Measurements from ENCODE around the gene LDLRAD3.
A peak's percentile ranks its signal among the peaks of the same experiment; 100 is the strongest.

Gene LDLRAD3

GRCh38 chr11:36142439-36142838, 198.6 kb downstream of the LDLRAD3 start:
- CTCF ChIA-PET, result interaction anchor here (1.0 kb wide), 1 partner anchor 12 kb away, joined by 3 read pairs; no protein-coding TSS in a partner anchor
- no peak for DNase-seq (ENCODE audit: extremely low spot score)
- POLR2A ChIA-PET, result no interaction called here
- TF ChIP-seq ZNF384 (IDR thresholded peaks at IDR 0.05) (no peak), FOXM1 (IDR thresholded peaks at IDR 0.05; ENCODE audit: borderline replicate concordance) (no peak), NFRKB (IDR thresholded peaks at IDR 0.05) (no peak), CTBP1 (IDR thresholded peaks at IDR 0.05; ENCODE audit: borderline replicate concordance) (no peak), HDGF (IDR thresholded peaks at IDR 0.05; ENCODE audit: borderline replicate concordance) (no peak), L3MBTL2 (conservative IDR thresholded peaks at IDR 0.05) (no peak), SP1 (IDR thresholded peaks at IDR 0.05) (no peak), ELF4 (IDR thresholded peaks at IDR 0.05) (no peak), SUZ12 (IDR thresholded peaks at IDR 0.05) (no peak), LEF1 (IDR thresholded peaks at IDR 0.05; ENCODE audit: borderline replicate concordance) (no peak), PKNOX1 (IDR thresholded peaks at IDR 0.05) (no peak)

GRCh38 chr11:36142879-36143278, 199.0 kb downstream of the LDLRAD3 start:
- no peak for DNase-seq (ENCODE audit: extremely low spot score)
- ChIA-PET POLR2A (no interaction called here), CTCF (interaction anchor here (1.0 kb wide), 1 partner anchor 13 kb away, joined by 3 read pairs; no protein-coding TSS in a partner anchor)
- TF ChIP-seq FOXK2 (IDR thresholded peaks at IDR 0.05) (no peak), NFRKB (IDR thresholded peaks at IDR 0.05) (no peak), ARNT (IDR thresholded peaks at IDR 0.05) (no peak), TARDBP (IDR thresholded peaks at IDR 0.05) (no peak), HDGF (IDR thresholded peaks at IDR 0.05; ENCODE audit: borderline replicate concordance) (no peak), FOXA1 (IDR thresholded peaks at IDR 0.05) (no peak), PKNOX1 (IDR thresholded peaks at IDR 0.05) (no peak), L3MBTL2 (conservative IDR thresholded peaks at IDR 0.05) (no peak)

- no peak for DNase-seq (ENCODE audit: extremely low spot score)
- TF ChIP-seq NFRKB (IDR thresholded peaks at IDR 0.05), result no peak
- TF ChIP-seq ZNF384 (IDR thresholded peaks at IDR 0.05), result no peak
- POLR2A ChIA-PET, result no interaction called here
- CTCF ChIA-PET, result no interaction called here
These were observed 202.6 kb downstream of the LDLRAD3 start for GRCh38 chr11:36146437-36146836.

GRCh38 chr11:36147491-36147890, 203.6 kb downstream of the LDLRAD3 start:
- POLR2A ChIA-PET, result no interaction called here
- no peak for TF ChIP-seq ARNT (IDR thresholded peaks at IDR 0.05)
- TF ChIP-seq ELF4 (IDR thresholded peaks at IDR 0.05), result no peak
- no peak for TF ChIP-seq TARDBP (IDR thresholded peaks at IDR 0.05)
- TF ChIP-seq ZNF384 (IDR thresholded peaks at IDR 0.05), result no peak
- no peak for TF ChIP-seq PKNOX1 (IDR thresholded peaks at IDR 0.05)
- no peak for TF ChIP-seq SUZ12 (IDR thresholded peaks at IDR 0.05)
- TF ChIP-seq SP1 (IDR thresholded peaks at IDR 0.05), result no peak
- no peak for TF ChIP-seq FOXK2 (IDR thresholded peaks at IDR 0.05)
- no peak for TF ChIP-seq L3MBTL2 (conservative IDR thresholded peaks at IDR 0.05)
- no peak for TF ChIP-seq NFRKB (IDR thresholded peaks at IDR 0.05)
- no peak for TF ChIP-seq BHLHE40 (IDR thresholded peaks at IDR 0.05; ENCODE audit: borderline replicate concordance)
- no peak for TF ChIP-seq LEF1 (IDR thresholded peaks at IDR 0.05; ENCODE audit: borderline replicate concordance)
- TF ChIP-seq HDGF (IDR thresholded peaks at IDR 0.05; ENCODE audit: borderline replicate concordance), result no peak
- no peak for TF ChIP-seq FOXM1 (IDR thresholded peaks at IDR 0.05; ENCODE audit: borderline replicate concordance)
- no peak for TF ChIP-seq CTBP1 (IDR thresholded peaks at IDR 0.05; ENCODE audit: borderline replicate concordance)
- TF ChIP-seq FOXA1 (IDR thresholded peaks at IDR 0.05), result no peak
- no peak for DNase-seq (ENCODE audit: extremely low spot score)
- CTCF ChIA-PET, result no interaction called here

GRCh38 chr11:36148701-36149100, 204.8 kb downstream of the LDLRAD3 start:
- no peak for TF ChIP-seq CTBP1 (IDR thresholded peaks at IDR 0.05; ENCODE audit: borderline replicate concordance)
- no peak for TF ChIP-seq LEF1 (IDR thresholded peaks at IDR 0.05; ENCODE audit: borderline replicate concordance)
- TF ChIP-seq ELF4 (IDR thresholded peaks at IDR 0.05), result no peak
- no peak for TF ChIP-seq SUZ12 (IDR thresholded peaks at IDR 0.05)
- TF ChIP-seq FOXM1 (IDR thresholded peaks at IDR 0.05; ENCODE audit: borderline replicate concordance), result no peak
- TF ChIP-seq ARNT (IDR thresholded peaks at IDR 0.05), result no peak
- no peak for TF ChIP-seq FOXA1 (IDR thresholded peaks at IDR 0.05)
- TF ChIP-seq FOXK2 (IDR thresholded peaks at IDR 0.05), result no peak
- TF ChIP-seq BHLHE40 (IDR thresholded peaks at IDR 0.05; ENCODE audit: borderline replicate concordance), result no peak
- no peak for TF ChIP-seq ZNF384 (IDR thresholded peaks at IDR 0.05)
- ChIA-PET CTCF (no interaction called here), POLR2A (no interaction called here)
- DNase-seq (ENCODE audit: extremely low spot score), result no peak

GRCh38 chr11:36149538-36150242, 205.8 kb downstream of the LDLRAD3 start:
- ChIA-PET CTCF (interaction anchor here (0.8 kb wide), 1 partner anchor 119 kb away, joined by 3 read pairs; no protein-coding TSS in a partner anchor), POLR2A (no interaction called here)
- DNase-seq (ENCODE audit: extremely low spot score), result peak; percentile 61
- TF ChIP-seq ELF4 (IDR thresholded peaks at IDR 0.05), result no peak
- 0 out of 2 replicates have a peak, but pooled peaks have one; percentile 38 for TF ChIP-seq CTBP1 (IDR thresholded peaks at IDR 0.05; ENCODE audit: borderline replicate concordance)

All from HEK293T (cell line).